ENCODE results near the gene CLDN15. TPM values are rescaled to one million over a fixed set of nuclear protein-coding genes. Genes with fewer than 3 reads are reported as not detected.
A peak's percentile ranks its signal among the peaks of the same experiment; 100 is the strongest.
"Not testable (repeated sequence)": the region's sequence is repeated elsewhere in the genome, so short reads cannot be mapped to it uniquely, and the experiment has no call there.

The CLDN15 gene
- total RNA-seq, 5 donors from 2014 or later (not counting 1 experiment from before 2014, with no cell fraction given): 23.1 to 47.7 (median 44.8) TPM

GRCh38 chr7:101210143-101210542 is 27.5 kb downstream of the CLDN15 start:
- DNase-seq (no peak), ATAC-seq (replicated peaks in 1 of 4) (no peak)
- H3K9me3 ChIP-seq: no peaks in the 10 kb centered on the region
- peaks cover 24% of the 10 kb centered on the region for H3K36me3 Mint-ChIP-seq
- WGBS (ENCODE audit: insufficient coverage): 97% methylated on average over 6 of the region's 19 CpGs
- no peak overlapping the region for H3K27ac Mint-ChIP-seq
- no peak overlapping the region for H3K27ac ChIP-seq (ENCODE audit: low read length)
- ChIA-PET CTCF (interaction anchor here in 1 of 2 donors (0.6 kb wide), 1 partner anchor 54 kb away, joined by 3 read pairs; no protein-coding TSS in a partner anchor), POLR2A (no interaction called here)
- peaks cover 0 to 2% of the 10 kb centered on the region in 2 experiments for H3K4me1 ChIP-seq (ENCODE audit: control insufficient read depth in 1 of 2, extremely low read depth in 1 of 2, insufficient read depth in 2 of 2, low read length in 2 of 2)
- H3K27me3 Mint-ChIP-seq: no peaks in the 10 kb centered on the region
- H3K36me3 ChIP-seq (ENCODE audit: control insufficient read depth in 2 of 2, extremely low read depth in 1 of 2, insufficient read depth in 1 of 2, low read length in 1 of 2): peaks cover 25% of the 10 kb centered on the region in 2 donors
- H3K4me3 Mint-ChIP-seq: no peak overlapping the region
- no peaks in the 10 kb centered on the region for H3K27me3 ChIP-seq (replicated peaks in 1 of 2; ENCODE audit: control insufficient read depth in 2 of 2, extremely low read depth in 1 of 2, insufficient read depth in 2 of 2, low read length in 1 of 2)
- H3K4me1 Mint-ChIP-seq: no peaks in the 10 kb centered on the region
- no peak overlapping the region for H3K4me3 ChIP-seq (ENCODE audit: control insufficient read depth in 1 of 2, extremely low read depth in 1 of 2, low read length in 1 of 2)
- H3K9me3 Mint-ChIP-seq: no peaks in the 10 kb centered on the region

- ATAC-seq (replicated peaks in 1 of 4): no peak
- peaks cover 24% of the 10 kb centered on the region for H3K36me3 Mint-ChIP-seq
- peaks cover 0 to 5% (median 5%) of the 10 kb centered on the region in 3 donors for H3K4me1 Mint-ChIP-seq
- H3K4me3 Mint-ChIP-seq: no peak overlapping the region
- no peak overlapping the region for H3K4me3 ChIP-seq (ENCODE audit: control insufficient read depth in 1 of 2, extremely low read depth in 1 of 2, low read length in 1 of 2)
- H3K27me3 Mint-ChIP-seq: peaks cover 3% of the 10 kb centered on the region in 2 donors
- H3K36me3 ChIP-seq (ENCODE audit: control insufficient read depth in 2 of 2, extremely low read depth in 1 of 2, insufficient read depth in 1 of 2, low read length in 1 of 2): peaks cover 20 to 21% of the 10 kb centered on the region in 2 donors
- H3K4me1 ChIP-seq (ENCODE audit: control insufficient read depth in 1 of 2, extremely low read depth in 1 of 2, insufficient read depth in 2 of 2, low read length in 2 of 2): peaks cover 0 to 5% of the 10 kb centered on the region in 2 experiments
- peaks cover 0 to 1% of the 10 kb centered on the region in 2 experiments for H3K27me3 ChIP-seq (replicated peaks in 1 of 2; ENCODE audit: control insufficient read depth in 2 of 2, extremely low read depth in 1 of 2, insufficient read depth in 2 of 2, low read length in 1 of 2)
- no peaks in the 10 kb centered on the region for H3K9me3 Mint-ChIP-seq
- H3K9me3 ChIP-seq: no peaks in the 10 kb centered on the region
- no peak for DNase-seq
- H3K27ac ChIP-seq (ENCODE audit: low read length): no peak overlapping the region
- POLR2A ChIA-PET: no interaction called here
- CTCF ChIA-PET: no interaction called here
- 90% methylated on average over 8 of the region's 14 CpGs for WGBS (ENCODE audit: insufficient coverage)
- H3K27ac Mint-ChIP-seq: no peak overlapping the region
These were observed 28.8 kb downstream of the CLDN15 start for GRCh38 chr7:101208794-101209193.

GRCh38 chr7:101207459-101207858 is 30.1 kb downstream of the CLDN15 start:
- Histone ChIP-seq H3K27ac (ENCODE audit: low read length) (no peak overlapping the region), H3K4me3 (ENCODE audit: control insufficient read depth in 1 of 2, extremely low read depth in 1 of 2, low read length in 1 of 2) (no peak overlapping the region), H3K4me1 (ENCODE audit: control insufficient read depth in 1 of 2, extremely low read depth in 1 of 2, insufficient read depth in 2 of 2, low read length in 2 of 2) (peaks cover 0 to 12% of the 10 kb centered on the region in 2 experiments), H3K36me3 (ENCODE audit: control insufficient read depth in 2 of 2, extremely low read depth in 1 of 2, insufficient read depth in 1 of 2, low read length in 1 of 2) (peaks cover 17 to 21% of the 10 kb centered on the region in 2 donors), H3K9me3 (no peaks in the 10 kb centered on the region), H3K27me3 (replicated peaks in 1 of 2; ENCODE audit: control insufficient read depth in 2 of 2, extremely low read depth in 1 of 2, insufficient read depth in 2 of 2, low read length in 1 of 2) (peaks cover 2 to 15% of the 10 kb centered on the region in 2 experiments)
- CTCF ChIA-PET: no interaction called here
- no peak overlapping the region for H3K27ac Mint-ChIP-seq
- no peak for ATAC-seq (replicated peaks in 1 of 4)
- 93% methylated on average over 15 of the region's 17 CpGs for WGBS (ENCODE audit: insufficient coverage)
- DNase-seq: no peak
- peaks cover 11 to 12% of the 10 kb centered on the region in 2 donors for H3K27me3 Mint-ChIP-seq
- H3K4me3 Mint-ChIP-seq: no peak overlapping the region
- H3K36me3 Mint-ChIP-seq: peaks cover 24% of the 10 kb centered on the region
- no peaks in the 10 kb centered on the region for H3K9me3 Mint-ChIP-seq
- H3K4me1 Mint-ChIP-seq: peaks cover 7 to 12% (median 8%) of the 10 kb centered on the region in 3 donors
- POLR2A ChIA-PET: no interaction called here

- Histone ChIP-seq H3K36me3 (ENCODE audit: control insufficient read depth in 2 of 2, extremely low read depth in 1 of 2, insufficient read depth in 1 of 2, low read length in 1 of 2) (peaks cover 13 to 21% of the 10 kb centered on the region in 2 donors), H3K27me3 (replicated peaks in 1 of 2; ENCODE audit: control insufficient read depth in 2 of 2, extremely low read depth in 1 of 2, insufficient read depth in 2 of 2, low read length in 1 of 2) (peaks cover 2 to 23% of the 10 kb centered on the region in 2 experiments), H3K4me3 (ENCODE audit: control insufficient read depth in 1 of 2, extremely low read depth in 1 of 2, low read length in 1 of 2) (no peak overlapping the region), H3K4me1 (ENCODE audit: control insufficient read depth in 1 of 2, extremely low read depth in 1 of 2, insufficient read depth in 2 of 2, low read length in 2 of 2) (peaks cover 0 to 20% of the 10 kb centered on the region in 2 experiments), H3K27ac (ENCODE audit: low read length) (no peak overlapping the region), H3K9me3 (no peaks in the 10 kb centered on the region)
- WGBS (ENCODE audit: insufficient coverage): 75% methylated on average over 14 of the region's 19 CpGs
- Mint-ChIP-seq H3K9me3 (no peaks in the 10 kb centered on the region), H3K4me1 (peaks cover 8 to 12% (median 9%) of the 10 kb centered on the region in 3 donors), H3K4me3 (no peak overlapping the region), H3K27me3 (peaks cover 12 to 14% of the 10 kb centered on the region in 2 donors), H3K27ac (no peak overlapping the region), H3K36me3 (peaks cover 24% of the 10 kb centered on the region)
- DNase-seq (no peak), ATAC-seq (replicated peaks in 1 of 4) (no peak)
- CTCF ChIA-PET: no interaction called here
- POLR2A ChIA-PET: no interaction called here
These were observed 30.9 kb downstream of the CLDN15 start for GRCh38 chr7:101206665-101207042.

GRCh38 chr7:101205901-101206664 is 31.5 kb downstream of the CLDN15 start:
- Mint-ChIP-seq H3K27ac (no peak overlapping the region), H3K4me1 (peaks cover 10 to 14% (median 12%) of the 10 kb centered on the region in 3 donors), H3K9me3 (no peaks in the 10 kb centered on the region), H3K27me3 (peaks cover 14 to 18% of the 10 kb centered on the region in 2 donors), H3K36me3 (peaks cover 24% of the 10 kb centered on the region), H3K4me3 (no peak overlapping the region)
- DNase-seq: no peak
- WGBS (ENCODE audit: insufficient coverage): 90% methylated on average over 19 of the region's 32 CpGs
- peaks cover 0 to 24% of the 10 kb centered on the region in 2 experiments for H3K4me1 ChIP-seq (ENCODE audit: control insufficient read depth in 1 of 2, extremely low read depth in 1 of 2, insufficient read depth in 2 of 2, low read length in 2 of 2)
- peaks cover 7 to 21% of the 10 kb centered on the region in 2 donors for H3K36me3 ChIP-seq (ENCODE audit: control insufficient read depth in 2 of 2, extremely low read depth in 1 of 2, insufficient read depth in 1 of 2, low read length in 1 of 2)
- H3K4me3 ChIP-seq (ENCODE audit: control insufficient read depth in 1 of 2, extremely low read depth in 1 of 2, low read length in 1 of 2): no peak overlapping the region
- POLR2A ChIA-PET: no interaction called here
- no peaks in the 10 kb centered on the region for H3K9me3 ChIP-seq
- peaks cover 2 to 28% of the 10 kb centered on the region in 2 experiments for H3K27me3 ChIP-seq (replicated peaks in 1 of 2; ENCODE audit: control insufficient read depth in 2 of 2, extremely low read depth in 1 of 2, insufficient read depth in 2 of 2, low read length in 1 of 2)
- H3K27ac ChIP-seq (ENCODE audit: low read length): no peak overlapping the region
- CTCF ChIA-PET: interaction anchor here in 1 of 2 donors (2.0 kb wide), 1 partner anchor 76 kb away, joined by 4 read pairs; no protein-coding TSS in a partner anchor
- no peak for ATAC-seq (replicated peaks in 1 of 4)

GRCh38 chr7:101203740-101204738 is 33.6 kb downstream of the CLDN15 start:
- ATAC-seq (replicated peaks in 1 of 4): peak in 2 of 4 experiments; percentile 44 to 62
- H3K4me1 Mint-ChIP-seq: peaks cover 13 to 19% (median 16%) of the 10 kb centered on the region in 3 donors
- Histone ChIP-seq H3K4me3 (ENCODE audit: control insufficient read depth in 1 of 2, extremely low read depth in 1 of 2, low read length in 1 of 2) (peak overlapping the region in 1 of 2 donors; percentile 18), H3K4me1 (ENCODE audit: control insufficient read depth in 1 of 2, extremely low read depth in 1 of 2, insufficient read depth in 2 of 2, low read length in 2 of 2) (peaks cover 0 to 30% of the 10 kb centered on the region in 2 experiments), H3K36me3 (ENCODE audit: control insufficient read depth in 2 of 2, extremely low read depth in 1 of 2, insufficient read depth in 1 of 2, low read length in 1 of 2) (peaks cover 0 to 15% of the 10 kb centered on the region in 2 donors), H3K27me3 (replicated peaks in 1 of 2; ENCODE audit: control insufficient read depth in 2 of 2, extremely low read depth in 1 of 2, insufficient read depth in 2 of 2, low read length in 1 of 2) (peaks cover 2 to 45% of the 10 kb centered on the region in 2 experiments)
- CTCF ChIA-PET: interaction anchor here (0.5 to 2.0 kb wide), 3 partner anchors 40 to 495 kb away, joined by 4 to 7 read pairs (median 5); no protein-coding TSS in a partner anchor
- H3K36me3 Mint-ChIP-seq: peaks cover 18% of the 10 kb centered on the region
- H3K27me3 Mint-ChIP-seq: peaks cover 21 to 30% of the 10 kb centered on the region in 2 donors
- WGBS (ENCODE audit: insufficient coverage): 78% methylated on average over 6 of the region's 22 CpGs
- H3K27ac ChIP-seq (ENCODE audit: low read length); H3K9me3 ChIP-seq; H3K9me3 Mint-ChIP-seq; POLR2A ChIA-PET: not testable (repeated sequence)
- H3K4me3 Mint-ChIP-seq: peak overlapping the region; percentile 38 to 80 (median 63)
- peak overlapping the region; percentile 70 to 93 for H3K27ac Mint-ChIP-seq
- peak in 18 of 35 experiments; percentile 12 to 43 (median 25) for DNase-seq

All from T-cell (primary cell).